Activated T-helper 9 cell treated with anti-CD3 and anti-CD28 coated beads, Interleukin-2, amount 50 U/mL, for 16 hours (primary cell): ENCODE measurements around the gene NTN4.
"Not testable (repeated sequence)": the region's sequence is repeated elsewhere in the genome, so short reads cannot be mapped to it uniquely, and the experiment has no call there.

ENCODE experiments used
- DNase-seq: peaks from one replicate; pipeline ENCODE4 v3.0.0-alpha.2; 2020; ENCODE audit warnings: low read depth

NTN4 gene

GRCh38 chr12:95790033-95790916 is at the start of gene NTN4:
Gene NTN4 (minus strand): TSS chr12:95790764. CDS start chr12:95790309, 455 bp downstream.
- no peak for DNase-seq

DNA sequence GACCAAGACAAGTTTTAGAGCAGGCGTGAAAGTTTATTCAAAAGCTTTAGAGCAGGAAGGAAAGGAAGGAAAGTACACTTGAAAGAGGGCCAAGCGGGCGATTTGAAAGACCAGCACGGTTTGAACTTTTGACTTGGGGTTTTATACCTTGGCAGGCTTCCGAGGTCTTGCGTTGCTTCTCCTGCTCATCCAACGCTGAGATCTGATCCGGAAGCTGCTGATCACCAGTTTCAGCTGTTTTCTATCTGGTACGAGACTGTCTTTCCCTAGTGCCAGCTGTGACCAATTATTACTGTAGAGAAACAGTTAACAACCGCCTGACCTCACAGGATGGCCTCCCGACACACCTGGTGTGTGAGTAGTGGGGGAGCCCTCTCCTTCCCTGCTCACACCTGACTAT is 47.6 kb upstream of the NTN4 start:
- no peak for DNase-seq

- no peak for DNase-seq
Observed at GRCh38 chr12:95837240-95838038, 46.9 kb upstream of the NTN4 start.

GRCh38 chr12:95836630-95837239 is 46.2 kb upstream of the NTN4 start:
- no peak for DNase-seq

GRCh38 chr12:95836185-95836609 is 45.6 kb upstream of the NTN4 start:
- DNase-seq, result no peak

- no peak for DNase-seq
Observed at GRCh38 chr12:95834572-95834971, 44.0 kb upstream of the NTN4 start.

GRCh38 chr12:95830335-95831089 is 39.9 kb upstream of the NTN4 start:
- DNase-seq, result no peak

DNA sequence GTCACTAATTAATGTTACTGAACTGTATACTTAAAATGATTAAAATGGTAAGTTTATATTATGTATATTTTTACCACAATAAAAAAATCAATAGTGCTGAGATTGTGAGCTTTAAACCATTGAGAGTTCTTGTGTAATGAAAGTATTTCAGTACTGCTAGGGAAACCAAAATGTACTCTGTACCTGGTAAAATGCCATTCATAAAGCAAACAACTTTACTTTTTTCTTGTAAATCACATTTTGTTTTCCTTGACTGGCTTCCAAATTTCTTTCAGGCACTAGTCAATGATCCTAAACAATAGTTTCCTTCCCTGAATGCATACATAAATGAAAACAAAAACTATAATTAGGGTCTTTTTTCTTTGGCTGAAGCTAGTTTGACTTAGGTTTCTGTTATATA is 38.8 kb upstream of the NTN4 start:
- no peak for DNase-seq

- DNase-seq, result no peak
Observed at GRCh38 chr12:95820096-95820703, 29.6 kb upstream of the NTN4 start.

DNA sequence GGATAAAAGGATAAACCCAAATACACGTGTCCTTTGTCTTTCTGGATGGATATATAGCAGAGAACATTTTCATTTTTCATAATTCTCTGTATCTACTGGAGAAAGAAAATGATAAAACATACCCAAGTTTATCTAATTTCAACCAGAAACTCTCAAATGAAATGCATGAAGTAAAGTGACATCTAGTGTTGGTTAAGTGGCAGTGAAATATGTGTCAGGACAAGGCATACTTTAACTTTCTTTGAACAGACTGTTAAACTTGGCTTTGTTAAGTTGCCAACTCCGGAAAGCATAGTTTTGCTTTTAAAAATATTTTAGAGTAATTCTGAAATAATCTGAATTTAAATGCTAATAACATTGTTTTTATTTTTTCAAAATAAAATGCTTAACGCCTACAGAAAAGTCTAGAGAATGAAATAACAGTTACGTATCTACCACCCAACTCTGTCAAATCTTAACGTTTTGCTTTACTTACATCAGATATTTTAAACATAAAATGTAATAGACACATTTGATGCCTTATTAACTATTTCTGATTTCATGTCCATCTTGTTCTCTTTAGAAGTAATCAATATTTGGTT is 25.2 kb upstream of the NTN4 start:
- no peak for DNase-seq

DNA sequence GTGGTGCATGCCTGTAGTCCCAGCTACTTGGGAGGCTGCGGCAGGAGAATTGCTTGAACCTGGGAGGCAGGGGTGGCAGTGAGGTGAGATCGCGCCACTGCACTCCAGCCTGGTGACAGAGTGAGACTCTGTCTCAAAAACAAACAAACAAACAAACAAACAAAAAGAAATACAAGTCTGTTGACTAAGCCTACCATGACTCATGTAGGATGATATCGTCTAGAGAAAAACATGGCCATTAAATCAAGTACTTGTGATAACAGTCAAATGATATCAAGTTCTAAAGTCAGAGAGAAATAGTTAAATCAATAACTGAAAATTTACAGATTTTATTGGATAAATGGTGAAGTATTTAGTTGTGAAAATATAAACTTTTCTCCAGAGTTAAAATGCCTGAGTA is 21.6 kb upstream of the NTN4 start:
- DNase-seq, result not testable (repeated sequence)

GRCh38 chr12:95810411-95810810 is 19.8 kb upstream of the NTN4 start:
- no peak for DNase-seq

GRCh38 chr12:95809000-95809680 is 18.6 kb upstream of the NTN4 start:
- DNase-seq, result no peak

GRCh38 chr12:95808146-95808545 is 17.6 kb upstream of the NTN4 start:
- DNase-seq, result no peak

DNA sequence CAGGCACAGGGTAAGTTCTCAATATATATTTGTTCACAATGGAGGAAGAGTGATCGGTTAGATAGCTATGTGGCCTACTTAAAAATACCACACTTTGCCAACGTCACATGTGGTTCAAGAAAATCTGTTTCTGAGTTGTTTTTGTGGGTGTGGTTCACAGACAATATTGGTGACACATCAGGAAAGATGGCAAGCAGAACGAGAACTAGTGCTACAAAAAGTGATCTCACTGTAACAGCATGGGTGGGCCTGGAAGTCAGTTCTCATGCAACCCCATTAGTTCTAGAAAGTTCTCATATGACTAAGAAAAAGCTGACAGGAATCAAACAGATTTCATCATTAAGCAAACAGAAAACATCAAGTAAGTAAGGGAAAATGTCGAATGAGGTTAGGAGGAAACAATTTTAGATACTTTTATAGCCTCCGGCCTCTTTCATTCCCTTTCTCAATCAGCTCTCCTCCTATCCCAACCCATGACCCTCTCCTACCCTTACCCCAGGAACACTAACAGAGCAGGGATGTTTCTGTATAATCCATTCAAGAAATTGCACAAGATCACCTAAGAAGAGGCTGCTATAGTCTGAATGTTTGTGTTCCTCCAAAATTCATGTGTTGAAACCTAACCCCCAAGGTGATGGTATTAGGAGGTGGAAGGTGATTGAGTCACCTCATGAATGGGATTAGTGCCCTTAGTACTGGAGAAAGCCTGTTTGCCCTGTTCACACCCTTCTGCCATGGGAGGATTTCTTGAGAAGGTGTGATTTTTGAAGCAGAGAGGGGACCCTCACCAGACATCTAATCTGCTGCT is 15.5 kb upstream of the NTN4 start:
- DNase-seq, result no peak

GRCh38 chr12:95804291-95804690 is 13.7 kb upstream of the NTN4 start:
- no peak for DNase-seq

- DNase-seq, result no peak
Observed at GRCh38 chr12:95803817-95804216, 13.3 kb upstream of the NTN4 start.

DNA sequence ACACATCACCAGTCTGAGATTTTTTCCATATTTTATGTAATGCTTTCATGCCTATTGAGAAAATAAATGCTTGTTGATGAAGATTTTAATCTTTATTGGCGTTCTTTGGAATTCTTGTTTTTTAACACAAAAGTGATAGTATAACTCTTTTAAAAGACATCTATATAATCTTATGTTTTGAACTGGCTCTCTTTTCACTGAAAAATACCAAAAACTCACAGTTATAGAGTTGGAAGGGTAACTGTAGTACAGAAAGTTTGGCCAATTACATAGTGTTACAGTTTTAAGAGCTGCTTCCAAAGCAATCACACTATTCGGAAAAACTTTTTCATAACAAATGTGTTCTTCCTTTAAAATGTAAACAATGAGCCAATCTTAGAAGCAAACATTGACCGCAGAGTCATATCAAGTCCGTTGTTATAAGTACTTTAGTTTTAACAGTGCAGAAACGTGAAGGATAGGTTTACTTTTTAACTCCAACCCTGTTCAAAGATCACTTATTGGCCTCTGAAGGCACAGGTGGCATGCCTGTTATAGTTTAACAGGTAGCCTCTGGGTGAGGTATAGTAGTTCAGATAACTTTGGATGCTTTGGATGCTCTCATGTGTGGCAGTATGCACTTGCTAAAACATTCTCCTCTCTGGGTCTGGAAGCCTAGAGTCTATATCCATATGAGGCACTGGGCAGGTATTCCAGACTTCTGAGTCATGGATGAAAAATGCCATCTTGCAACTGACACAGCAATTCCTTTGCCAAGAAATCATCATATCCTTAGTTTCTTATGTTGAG is 12.1 kb upstream of the NTN4 start:
- DNase-seq, result no peak

GRCh38 chr12:95796982-95797289 is 6.4 kb upstream of the NTN4 start:
- DNase-seq, result no peak
